Measurements from ENCODE around the gene ADAM10.
"Not testable (repeated sequence)": the region's sequence is repeated elsewhere in the genome, so short reads cannot be mapped to it uniquely, and the experiment has no call there.

Gene ADAM10

GRCh38 chr15:58608711-58609110, 140.8 kb downstream of the ADAM10 start:
- no peak for DNase-seq (ENCODE audit: low spot score)

DNA sequence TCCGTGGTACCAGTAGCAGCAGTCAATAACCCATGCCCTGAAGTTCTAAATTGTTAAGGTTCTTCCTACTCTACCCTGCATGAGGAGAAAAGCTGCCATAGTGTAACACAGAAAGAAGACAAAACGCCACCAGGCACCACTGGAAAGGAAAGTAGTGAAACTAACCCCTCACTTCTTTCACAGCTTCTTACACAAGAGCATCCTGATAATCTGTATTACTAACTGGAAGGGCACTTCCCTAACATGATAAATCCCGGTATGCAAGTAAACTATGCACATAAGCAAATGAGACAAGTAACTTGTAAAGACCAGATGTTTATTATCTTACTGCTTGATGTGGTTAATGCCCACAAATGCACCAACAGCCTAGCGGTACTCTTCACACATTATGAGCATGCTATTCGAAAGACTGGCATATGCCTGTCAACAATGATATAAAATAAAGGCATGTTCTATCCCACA, 141.3 kb downstream of the ADAM10 start:
- no peak for DNase-seq (ENCODE audit: low spot score)

GRCh38 chr15:58606577-58607080, 142.9 kb downstream of the ADAM10 start:
- no peak for DNase-seq (ENCODE audit: low spot score)

DNA sequence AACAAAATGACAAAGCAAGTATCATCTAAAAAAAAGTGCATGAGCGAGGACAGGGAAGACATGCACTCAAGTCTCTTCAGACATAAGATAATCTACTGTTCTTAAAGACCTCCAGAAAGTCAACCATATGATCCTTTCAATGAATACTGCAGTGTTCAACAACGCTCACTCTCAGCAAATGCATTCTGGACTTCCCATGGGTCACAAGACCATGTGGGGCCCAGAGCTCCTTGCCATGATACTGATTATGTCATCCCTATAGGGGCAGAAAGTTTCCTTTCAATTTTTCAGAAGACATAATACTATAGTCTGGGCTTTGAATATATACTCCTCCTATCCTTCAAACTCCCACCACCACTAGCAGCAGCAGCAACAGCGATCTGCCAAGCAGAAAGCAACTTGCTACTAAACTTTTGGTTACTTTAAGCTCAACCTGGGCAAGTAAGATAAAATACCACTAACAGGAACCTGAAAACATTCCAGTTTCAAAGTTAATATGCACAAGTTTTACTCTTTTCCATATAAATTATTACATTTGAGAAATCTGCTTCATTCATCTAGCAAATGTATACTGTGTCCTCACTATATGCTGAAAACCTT, 143.5 kb downstream of the ADAM10 start:
- DNase-seq (ENCODE audit: low spot score): no peak

DNA sequence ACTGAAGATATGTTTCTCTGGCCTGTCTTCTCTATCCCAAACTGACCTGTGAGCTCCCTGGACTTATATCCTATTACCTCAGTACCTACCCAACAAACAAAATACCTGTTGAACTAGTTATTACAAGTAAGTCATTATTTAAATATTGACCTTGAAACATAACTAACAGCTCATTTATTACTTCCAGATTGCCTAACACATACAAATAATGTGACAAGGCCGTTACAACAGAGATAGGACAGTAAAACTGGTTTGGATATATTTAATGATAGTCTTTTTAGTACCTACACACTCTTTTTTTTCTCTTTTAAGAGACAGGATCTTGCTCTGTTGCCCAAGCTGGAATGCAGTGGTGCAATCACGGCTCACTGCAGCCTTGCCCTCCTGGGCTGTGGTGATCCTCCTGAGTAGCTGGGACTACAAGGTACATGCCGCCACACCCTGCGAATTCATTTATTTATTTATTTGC, 145.0 kb downstream of the ADAM10 start:
- DNase-seq (ENCODE audit: low spot score): no peak

DNA sequence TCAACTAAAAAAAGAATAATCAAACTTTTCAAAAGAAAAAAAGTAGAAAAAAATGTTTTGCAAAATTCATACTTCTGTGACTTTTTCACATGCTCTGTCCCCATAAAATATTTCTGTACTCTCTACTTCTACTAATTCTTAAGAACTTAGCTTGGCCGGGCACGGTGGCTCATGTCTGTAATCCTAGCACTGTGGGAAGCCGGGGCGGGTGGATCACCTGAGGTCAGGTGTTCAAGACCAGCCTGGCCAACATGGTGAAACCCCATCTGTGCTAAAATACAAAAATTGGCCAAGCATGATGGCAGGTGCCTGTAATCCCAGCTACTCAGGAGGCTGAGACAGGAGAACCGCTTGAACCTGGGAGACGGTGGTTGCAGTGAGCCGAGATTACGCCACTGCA, 145.6 kb downstream of the ADAM10 start:
- not testable (repeated sequence) for DNase-seq (ENCODE audit: low spot score)

GRCh38 chr15:58602823-58603222, 146.7 kb downstream of the ADAM10 start:
- no peak for DNase-seq (ENCODE audit: low spot score)

- DNase-seq (ENCODE audit: low spot score): no peak
These were observed 150.7 kb downstream of the ADAM10 start for GRCh38 chr15:58598829-58599210.

DNA sequence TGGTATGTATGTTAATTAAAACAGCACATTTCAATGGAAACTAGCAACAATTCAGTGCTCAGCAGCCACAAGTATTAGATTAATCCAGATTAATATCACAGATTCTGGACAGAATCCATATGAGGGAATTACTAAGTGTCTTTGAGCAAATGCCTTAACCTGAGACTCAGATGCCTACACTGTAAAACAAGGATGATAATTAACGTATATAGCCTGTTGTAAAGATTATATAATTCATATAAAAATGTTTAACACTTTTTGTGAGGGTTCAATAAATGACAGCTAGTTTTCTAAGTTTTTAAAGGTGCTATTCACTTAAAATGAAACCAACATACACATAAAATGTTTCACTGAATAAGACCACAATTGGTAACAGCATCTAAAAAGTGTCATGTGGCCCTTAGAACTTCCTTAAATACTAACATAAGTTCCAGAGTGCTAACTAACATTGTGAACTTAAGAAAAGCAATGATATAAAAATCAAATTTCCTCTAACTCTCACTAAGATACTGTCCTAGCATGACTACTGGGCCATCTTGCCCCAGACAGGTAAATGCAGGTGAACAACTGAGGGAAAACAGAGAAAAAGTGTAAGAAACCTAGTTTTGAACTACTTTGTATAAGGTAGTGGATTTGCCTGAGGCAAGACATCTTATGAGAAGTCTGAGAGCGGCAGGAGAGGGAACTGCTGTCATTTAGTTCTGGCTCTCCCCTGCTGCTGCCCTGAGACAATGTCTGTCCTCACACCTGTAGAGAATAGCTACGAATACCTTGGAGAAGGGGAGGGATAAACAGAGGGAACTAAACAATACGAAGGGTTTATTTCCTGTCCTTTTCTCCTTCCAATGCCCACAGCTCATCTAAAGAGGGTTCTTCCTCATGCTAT, 151.3 kb downstream of the ADAM10 start:
- peak; percentile 24 for DNase-seq (ENCODE audit: low spot score)

GRCh38 chr15:58595516-58596263, 153.8 kb downstream of the ADAM10 start:
- no peak for DNase-seq (ENCODE audit: low spot score)

DNA sequence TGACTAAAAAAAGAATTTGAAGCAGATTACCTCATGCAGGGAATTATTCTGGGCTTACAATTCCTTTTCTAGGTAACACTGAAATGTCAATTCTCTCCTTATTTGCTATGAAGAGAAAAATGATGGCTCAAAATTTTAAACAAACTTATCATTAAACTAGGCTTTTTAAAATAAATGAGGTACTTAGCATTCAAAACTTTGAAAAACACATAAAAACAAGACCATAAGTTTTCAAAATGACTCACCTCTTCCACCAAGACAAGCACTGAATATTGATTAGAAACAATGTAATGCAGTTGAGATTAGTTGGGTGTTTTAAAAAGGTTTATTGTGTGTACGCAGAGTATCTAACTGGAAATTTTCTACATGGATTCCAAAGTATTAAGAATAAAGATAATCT, 154.6 kb downstream of the ADAM10 start:
- DNase-seq (ENCODE audit: low spot score): no peak

DNA sequence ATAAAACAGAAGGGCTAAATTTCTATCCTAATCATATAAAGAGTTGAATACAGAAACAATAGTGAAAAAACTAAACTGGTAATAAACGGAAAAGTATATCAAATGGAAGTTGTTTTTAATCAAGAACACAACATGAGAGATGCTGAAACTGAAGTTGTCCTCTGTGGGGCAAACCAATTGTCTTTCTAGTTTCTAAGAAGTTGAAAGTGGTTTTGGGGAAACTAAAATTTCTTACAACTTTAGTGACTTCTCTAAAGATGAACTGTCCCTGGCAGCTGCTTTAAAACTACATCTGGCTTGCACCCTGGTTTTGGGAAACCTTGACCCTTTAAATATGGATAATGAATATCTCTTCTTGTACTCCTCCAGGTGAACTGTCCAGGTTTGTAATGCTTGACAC, 155.6 kb downstream of the ADAM10 start:
- DNase-seq (ENCODE audit: low spot score): no peak

DNA sequence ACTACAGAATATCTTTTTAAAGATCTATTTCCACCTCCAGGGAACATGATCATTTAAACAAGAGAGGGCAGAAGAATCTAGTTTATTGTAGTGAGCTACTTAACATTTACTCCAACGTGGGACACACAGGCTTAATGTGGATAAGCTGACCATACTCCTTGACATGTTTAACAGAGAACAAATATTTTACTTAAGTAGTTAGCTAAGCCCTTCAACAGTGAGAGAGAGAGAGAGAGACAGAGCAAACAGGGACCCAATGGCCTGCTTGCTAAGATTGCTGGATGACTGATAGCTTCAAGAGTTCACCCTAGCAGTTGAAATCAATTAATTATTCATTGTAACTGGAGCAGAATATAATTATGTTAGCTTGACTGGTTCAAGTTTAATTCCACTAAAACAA, 158.6 kb downstream of the ADAM10 start:
- DNase-seq (ENCODE audit: low spot score): no peak

- no peak for DNase-seq (ENCODE audit: low spot score)
These were observed 159.3 kb downstream of the ADAM10 start for GRCh38 chr15:58590236-58590635.

DNA sequence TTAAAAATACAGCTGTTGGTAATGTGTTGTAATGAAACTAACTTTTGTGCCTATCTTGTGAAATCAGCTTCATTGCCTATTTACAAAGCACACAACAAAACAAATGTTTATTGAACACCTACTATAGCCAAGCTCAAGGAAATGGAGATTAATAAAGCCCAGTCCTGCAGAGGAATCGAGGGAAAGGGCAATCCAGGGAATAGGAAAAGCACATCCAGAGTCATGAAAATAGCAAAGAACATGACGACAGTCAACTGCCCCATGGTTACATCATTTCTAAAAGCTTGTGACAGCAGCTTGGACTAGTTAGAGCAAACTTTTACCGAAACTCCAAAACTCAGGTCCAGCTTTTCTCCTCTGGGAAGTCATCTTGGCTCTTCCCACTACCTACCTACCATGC, 160.5 kb downstream of the ADAM10 start:
- no peak for DNase-seq (ENCODE audit: low spot score)

- no peak for DNase-seq (ENCODE audit: low spot score)
These were observed 161.4 kb downstream of the ADAM10 start for GRCh38 chr15:58588096-58588495.

DNA sequence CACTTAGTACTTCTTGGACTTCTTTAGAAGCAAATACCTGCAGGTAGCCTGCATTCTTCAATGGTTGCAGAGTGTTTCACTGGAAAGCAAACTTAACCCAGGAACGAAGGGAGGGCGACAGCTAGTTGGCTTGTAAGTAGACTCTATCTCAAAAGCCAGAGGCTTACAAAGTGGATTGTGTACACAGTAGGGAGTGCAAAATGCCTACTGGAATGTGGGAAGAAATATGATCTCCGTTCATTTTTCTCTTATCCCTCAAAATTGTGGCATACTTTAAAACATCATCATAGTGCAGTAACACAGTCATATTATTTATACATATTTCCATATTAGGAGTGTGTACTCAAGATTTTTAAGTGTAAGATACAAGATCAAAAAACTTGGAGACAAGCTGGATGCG, 162.0 kb downstream of the ADAM10 start:
- no peak for DNase-seq (ENCODE audit: low spot score)

DNA sequence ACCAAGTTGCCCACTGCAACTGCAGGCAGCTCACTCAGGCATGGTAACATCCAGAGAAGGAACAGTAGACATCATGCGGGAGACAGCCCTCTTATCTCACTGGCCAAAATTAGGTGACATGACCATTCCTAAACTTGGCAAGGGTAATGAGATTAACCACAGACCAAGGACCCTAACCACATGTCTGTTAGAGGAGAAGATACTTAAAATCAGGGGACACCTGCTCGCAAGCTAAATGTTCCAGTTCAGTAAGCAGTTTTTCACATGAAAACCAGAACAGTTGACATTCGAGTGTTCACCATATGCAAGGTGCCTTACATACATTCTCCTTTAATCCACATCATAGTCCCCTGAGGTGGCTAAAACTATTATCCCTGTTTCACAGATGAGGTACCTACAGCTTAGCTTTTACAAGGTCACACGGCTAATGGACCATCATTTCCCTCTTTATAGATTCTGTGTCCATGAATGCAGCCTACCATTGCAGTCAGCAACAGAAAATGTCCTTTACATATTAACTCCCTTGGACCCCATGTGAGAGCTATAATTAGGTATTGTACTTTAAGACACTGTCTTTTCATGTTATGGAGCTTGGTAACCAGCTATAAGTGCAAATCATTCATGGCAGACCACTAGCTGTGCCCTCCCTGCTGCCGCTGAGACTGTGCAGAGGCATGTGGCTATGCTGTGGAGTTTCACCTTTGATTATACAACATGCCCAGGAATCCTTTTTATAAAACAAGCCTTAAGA, 163.6 kb downstream of the ADAM10 start:
- DNase-seq (ENCODE audit: low spot score): no peak

DNA sequence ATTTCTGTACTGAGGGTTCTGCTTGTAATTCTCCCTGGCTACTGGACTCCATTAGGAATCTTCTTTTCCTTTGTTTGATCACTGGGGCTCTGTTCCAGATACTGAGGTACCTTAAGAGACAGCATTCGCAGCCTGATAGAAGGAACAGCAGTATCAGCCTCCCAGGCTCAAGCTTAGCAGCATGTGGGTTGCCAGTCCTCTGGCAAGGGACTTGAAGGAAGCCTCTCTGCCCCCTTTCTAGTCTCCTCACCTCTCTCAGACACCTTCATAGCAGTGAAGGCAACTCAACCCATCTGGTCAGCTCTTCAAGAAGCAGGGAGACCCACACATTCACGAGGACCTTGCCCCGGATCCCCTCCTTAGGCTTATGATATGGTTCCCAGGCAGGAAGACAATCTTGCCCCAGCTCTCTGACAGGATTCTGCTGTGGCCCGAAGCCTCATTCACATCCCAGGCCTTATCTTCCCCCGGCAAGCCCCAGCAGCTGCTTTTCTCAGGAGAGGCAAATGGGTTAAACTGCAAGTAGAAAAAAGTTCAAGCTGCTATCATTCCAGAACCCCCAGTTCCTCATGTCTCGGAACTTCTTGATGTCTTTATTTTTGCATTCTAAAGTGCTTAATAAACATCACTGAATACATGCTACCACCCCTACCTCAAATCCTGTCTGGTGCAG, 164.6 kb downstream of the ADAM10 start:
- DNase-seq (ENCODE audit: low spot score): no peak

- no peak for DNase-seq (ENCODE audit: low spot score)
These were observed 166.2 kb downstream of the ADAM10 start for GRCh38 chr15:58583171-58583908.

DNA sequence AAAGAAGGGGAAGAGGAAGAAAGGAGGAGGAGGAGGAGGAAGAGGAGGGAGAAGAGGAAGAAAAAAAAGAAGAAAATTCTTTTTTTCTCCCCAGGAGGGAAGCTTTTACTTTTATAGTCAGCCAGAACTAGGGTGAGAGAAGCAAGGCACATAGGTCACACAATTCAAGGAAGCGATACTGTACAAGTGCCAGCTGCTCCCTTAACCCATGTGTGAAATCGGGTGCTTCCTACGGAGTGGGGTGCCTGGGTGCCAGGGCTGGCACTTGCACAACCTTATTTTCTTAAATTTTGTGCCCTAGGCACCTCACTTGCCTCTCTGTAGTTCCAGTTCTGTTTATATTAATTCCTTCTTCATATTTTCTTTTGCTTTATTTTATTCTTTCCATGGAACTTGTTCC, 167.3 kb downstream of the ADAM10 start:
- DNase-seq (ENCODE audit: low spot score): no peak
